T-helper 2 cell treated with Interferon-gamma antibody and Interleukin-4, amounts not matched to agents 100 ng/mL and 5 ng/mL, for 36 hours (primary cell): Measurements from ENCODE around the gene HIP1. TPM values are rescaled to one million over a fixed set of nuclear protein-coding genes. Genes with fewer than 3 reads are reported as not detected.
"Not testable (repeated sequence)": the region's sequence is repeated elsewhere in the genome, so short reads cannot be mapped to it uniquely, and the experiment has no call there.

ENCODE experiments used
- intact Hi-C: fragments of 100-400 bp; cut with micrococcal nuclease; formaldehyde crosslinking; loops from one replicate; pipeline ENCODE4 v1.15.1; 2023
- total RNA-seq: library from RNA; stranded (reverse); gene quantifications from 2 replicates; pipeline ENCODE4 v1.2.3, GENCODE V29; 2022

The HIP1 gene
- total RNA-seq, 1 donor from 2014 or later = 3.4 TPM

DNA sequence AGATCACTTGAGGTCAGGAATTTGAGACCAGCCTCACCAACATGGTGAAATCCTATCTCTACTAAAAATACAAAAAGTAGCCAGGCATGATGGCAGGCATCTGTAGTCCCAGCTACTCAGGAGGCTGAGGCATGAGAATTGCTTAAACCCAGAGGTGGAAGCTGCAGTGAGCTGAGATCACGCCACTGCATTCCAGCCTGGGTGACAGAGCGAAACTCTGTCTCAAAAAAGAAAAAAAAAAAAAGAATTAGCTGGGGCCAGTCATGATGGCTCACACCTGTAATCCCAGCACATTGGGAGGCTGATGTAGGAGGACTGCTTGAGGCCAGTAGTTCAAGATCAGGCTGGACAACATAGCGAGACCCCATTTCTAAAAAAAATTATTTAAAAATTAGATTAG lies 21.0 kb downstream of the HIP1 start:
- intact Hi-C loops = not testable (repeated sequence)

DNA sequence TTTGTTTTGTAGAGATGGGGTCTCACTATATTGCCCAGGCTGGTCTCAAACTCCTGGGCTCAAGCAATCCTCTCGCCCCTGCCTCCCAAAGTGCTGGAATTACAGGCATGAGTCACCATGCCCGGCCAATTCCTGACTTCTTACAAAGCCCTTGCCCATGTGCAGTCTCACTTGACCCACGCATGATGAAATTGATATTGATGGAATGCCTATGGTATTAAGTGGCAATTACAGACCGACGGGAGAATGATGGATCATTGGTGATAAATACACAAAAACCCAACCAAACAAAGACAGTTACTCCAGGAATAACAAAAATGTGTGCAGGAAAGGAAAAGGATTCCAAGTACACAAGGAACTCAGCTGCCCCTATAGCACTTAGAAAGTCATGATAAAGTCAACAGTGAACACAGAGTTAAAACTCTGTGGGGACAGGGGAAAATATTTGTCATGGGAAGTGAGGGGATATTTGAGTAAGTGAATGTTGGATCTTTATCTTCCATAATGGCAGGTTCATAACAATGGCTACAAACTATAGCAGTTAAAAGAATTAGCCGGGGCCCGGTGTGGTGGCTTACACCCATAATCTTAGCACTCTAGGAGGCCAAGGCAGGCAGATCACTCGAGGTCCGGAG lies 21.6 kb downstream of the HIP1 start:
- intact Hi-C loops = no loop called here

DNA sequence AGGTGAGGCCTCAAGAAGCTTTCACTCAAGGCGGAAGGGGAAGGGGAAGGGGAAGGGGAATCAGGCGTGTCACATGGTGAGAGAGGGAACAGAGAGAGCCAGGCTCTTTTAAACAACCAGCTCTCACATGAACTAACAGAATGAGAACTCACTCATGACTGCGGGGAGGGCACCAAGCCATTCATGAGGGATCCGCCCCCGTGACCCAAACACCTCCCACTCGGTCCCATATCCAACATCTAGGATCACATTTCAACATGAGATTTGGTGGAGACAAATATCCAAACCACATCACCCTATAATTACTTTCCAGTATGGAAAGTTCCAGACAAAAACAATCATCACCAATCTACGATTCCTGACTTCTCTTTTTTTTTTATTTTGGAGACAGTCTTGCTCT lies 22.9 kb downstream of the HIP1 start:
- intact Hi-C loops = no loop called here

DNA sequence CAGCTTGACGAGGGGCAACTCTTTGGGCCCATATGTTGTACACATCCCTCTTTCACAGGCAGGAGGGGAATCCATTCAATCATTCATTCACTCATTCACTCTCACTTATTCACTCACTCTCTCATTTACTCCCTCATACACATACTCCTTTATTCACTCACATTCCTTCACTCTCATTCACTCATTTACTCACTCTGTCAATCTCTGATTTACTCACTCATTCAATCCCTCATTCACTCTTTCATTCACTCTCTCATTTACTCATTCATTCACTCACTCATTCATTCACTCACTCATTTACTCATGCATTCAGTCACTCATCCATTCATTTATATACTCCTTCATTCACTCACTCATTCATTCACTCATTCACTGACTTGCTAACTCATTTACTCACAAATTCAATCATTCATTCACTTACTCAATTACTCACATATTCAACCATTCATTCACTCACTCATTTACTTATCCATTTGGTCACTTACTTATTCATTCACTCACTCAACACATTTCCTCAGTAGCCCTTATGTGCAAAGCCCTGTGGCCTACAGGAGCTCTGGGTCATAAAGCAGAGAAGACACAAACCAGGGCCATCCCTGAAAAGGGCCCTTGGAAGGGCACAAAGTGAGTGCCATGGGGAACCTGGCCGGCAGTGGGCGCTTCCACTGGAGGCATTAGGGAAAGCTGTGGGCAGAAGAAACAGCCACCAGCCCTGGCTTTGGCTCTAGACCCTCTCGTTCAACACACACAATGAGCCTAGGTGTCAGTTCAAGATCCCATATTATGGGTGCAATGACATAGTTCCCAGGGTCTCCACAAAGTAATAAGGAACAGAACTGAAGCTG lies 26.0 kb downstream of the HIP1 start:
- intact Hi-C loops = no loop called here

DNA sequence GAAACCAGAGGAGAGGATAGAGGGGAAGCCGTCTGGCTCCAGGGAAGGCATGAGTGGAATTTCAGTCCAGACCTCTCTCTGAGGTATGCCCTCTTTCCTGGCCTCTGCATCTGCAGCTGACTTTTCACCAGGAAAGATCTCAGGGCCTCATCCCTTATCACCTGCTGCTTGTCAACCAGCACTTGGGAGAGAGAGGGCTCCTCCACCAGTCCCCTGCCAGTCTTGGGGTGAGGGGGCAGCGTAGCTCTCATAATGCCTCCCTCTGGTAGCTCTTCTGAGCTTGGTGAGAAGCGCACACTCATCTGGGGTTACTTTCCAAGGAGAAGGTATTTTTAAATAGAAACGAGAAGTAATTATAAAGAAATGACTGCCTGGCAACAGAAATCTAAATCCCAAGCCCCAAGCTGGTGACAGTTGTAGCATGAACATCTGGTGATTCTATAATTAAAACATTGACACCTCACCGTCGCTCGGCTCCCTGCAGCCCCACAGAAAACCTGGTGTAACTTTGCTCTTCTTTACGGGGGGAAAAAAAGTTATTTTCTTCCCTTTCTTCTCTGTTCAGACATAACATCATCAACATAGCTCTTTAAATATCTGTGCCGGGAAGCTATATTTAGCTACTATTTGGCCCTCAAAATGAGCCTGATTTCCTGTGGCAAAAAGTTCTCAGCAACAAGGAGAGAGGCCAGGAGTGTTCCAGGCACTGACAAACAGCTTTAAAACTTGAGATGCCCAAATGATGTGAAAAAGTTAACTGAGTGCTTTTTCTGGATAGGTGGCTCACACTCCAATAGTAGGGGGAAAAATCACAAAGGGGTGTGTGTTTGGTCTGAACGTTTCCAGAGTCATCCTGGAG lies 26.9 kb downstream of the HIP1 start:
- intact Hi-C loops = no loop called here

DNA sequence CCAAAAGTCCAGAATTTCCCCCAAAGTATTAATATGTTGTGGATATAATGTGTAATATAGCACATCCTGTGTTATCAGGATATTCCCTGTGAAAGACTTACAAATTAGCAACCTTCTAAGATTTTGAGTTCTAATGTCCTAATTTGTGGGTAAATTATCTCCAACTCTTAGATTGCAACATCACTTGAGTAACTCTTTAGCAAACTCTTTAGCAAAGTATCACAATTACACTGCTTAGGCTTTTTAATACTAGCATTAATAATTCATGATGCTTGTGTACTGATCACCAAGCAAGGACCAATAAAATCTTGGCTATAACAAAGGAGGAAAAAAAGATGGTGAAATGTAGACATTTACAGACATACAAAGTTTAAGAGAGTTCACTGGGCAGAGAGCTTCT lies 27.7 kb downstream of the HIP1 start:
- intact Hi-C loops = no loop called here

DNA sequence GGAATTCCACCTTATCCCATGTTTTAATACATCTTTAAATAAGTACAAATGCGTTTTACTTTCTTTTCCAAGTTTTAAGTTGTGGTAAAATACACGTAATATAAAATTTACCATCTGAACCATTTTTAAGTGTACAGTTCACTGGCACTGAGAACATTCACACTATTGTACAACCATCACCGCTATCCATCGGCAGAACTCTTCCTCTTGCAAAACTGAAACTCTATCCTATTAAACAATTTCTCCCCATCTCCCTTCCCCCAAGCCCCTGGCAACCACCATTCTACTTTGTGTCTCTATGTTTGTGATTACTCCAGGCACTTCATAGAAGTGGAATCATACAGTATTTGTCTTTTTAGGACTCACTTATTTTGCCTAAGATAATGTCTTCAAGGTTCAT lies 33.8 kb downstream of the HIP1 start:
- intact Hi-C loops = no loop called here

DNA sequence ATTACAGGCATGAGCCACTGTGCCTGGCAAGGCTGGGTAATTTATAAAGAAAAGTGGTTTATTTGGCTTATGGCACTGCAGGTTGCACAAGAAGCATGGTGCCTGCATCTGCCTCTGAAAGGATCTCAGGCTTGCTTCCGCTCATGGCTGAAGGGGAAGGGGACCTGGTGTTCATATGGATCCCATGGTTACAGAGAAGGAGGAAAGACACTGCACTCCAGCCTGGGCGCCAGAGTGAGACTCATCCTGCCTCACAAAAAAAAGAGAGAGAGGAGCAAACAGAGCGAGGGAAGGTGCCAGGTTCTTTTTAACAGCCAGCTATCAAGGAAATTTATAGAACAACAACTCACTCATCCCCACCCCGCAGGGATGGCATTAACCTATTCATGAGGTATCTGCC lies 36.2 kb downstream of the HIP1 start:
- intact Hi-C loops = no loop called here

DNA sequence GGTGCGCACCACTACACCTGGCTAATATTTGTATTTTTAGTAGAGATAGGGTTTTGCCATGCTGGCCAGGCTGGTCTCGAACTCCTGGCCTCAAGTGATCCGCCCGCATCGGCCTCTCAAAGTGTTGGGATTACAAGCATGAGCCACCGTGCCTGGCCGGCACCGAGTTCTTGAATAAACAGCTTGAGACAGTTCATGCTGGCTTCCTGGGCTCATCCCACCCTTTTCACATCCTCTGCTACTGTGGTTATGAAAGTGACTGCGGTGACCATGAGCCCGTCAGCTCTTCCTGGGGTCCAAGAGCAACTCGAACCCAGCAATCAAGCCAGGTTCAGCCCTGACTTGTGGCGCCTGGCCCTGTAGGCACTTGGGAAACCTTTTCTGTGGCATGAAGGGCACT lies 38.7 kb downstream of the HIP1 start:
- intact Hi-C loops = no loop called here

DNA sequence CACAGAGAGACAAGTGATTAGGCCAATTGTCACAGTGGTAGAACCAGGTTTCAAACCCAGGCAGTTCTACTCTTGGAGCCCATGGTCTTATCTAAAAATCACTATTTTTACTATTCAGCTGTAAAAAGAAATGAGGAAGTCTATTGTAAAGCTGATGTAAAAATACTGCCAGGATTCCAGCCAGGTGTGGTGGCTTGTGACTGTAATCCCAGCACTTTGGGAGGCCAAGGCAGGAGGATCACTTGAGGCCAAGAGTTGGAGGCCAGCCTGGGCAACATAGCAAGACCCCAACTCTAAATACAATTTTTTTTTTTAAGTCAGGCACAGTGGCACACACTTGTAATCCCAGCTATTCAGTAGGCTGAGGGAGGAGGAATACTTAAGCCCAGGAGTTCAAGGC lies 40.4 kb downstream of the HIP1 start:
- intact Hi-C loops = no loop called here

DNA sequence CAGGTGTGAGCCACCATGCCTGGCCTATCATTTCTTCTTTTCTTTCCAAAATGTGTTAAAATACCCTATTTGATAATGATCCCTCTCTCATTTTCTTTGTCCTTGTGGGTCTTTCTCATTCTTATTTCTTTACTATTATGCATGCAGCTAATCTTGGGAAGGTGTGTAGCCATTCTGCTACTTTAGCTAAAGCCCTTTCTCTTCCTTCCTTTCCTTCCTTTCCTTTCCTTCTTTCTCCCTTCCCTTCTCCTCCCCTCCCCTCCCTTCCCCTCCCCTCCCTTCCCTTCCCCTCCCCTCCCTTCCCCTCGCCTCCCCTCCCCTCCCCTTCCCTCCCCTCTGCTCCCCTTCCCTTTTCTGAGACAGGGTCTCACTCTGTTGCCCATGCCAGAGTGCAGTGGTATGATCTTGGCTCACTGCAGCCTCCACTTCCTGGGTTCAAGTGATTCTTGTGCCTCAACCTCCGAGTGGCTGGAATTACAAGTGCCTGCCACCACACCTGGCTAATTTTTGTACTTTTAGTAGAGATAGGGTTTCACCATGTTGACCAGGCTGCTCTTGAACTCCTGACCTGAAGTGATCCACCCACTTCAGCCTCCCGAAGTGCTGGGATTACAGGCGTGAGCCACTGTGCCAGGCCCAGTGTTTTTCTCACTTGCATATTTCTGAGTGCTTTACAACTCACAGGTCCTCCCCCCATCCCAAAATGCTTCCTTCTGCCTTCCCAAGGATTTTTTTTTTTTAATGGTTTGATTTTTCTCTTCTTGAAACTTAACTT lies 42.3 kb downstream of the HIP1 start:
- intact Hi-C loops = no loop called here

DNA sequence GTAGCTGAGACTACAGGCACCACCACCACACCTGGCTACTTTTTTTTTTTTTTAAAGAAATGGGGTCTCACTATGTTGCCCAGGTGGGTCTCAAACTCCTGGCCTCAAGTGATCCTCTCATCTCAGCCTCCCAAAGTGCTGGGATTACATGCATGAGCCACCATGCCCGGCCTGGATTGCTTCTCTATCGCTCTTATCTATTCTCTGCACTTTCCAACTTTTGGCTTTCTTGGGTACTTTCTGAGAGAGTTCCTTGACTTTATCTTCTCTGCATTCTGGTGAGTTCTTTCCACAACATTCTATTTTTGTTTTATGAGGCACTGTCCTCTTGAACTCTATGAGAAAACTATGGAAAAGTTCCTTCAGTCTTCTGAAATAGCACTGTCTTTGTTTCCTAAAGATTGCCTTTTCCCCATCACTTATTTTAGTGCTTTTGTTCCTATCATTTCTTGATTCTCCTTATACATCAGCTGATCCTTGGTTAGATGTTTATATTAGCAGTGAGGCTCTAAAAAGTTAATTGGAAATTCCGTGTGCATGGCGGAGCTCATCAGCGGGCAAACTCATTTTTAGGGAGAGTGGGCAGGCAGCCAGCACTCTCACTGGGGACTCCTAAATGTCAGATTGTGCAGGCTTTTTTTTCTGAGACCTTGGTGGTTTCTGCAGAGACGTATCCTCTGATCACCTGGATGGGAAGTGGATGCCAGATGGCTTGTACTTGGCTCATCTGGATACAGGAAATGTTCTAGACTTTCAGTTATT lies 43.9 kb downstream of the HIP1 start:
- intact Hi-C loops = no loop called here

DNA sequence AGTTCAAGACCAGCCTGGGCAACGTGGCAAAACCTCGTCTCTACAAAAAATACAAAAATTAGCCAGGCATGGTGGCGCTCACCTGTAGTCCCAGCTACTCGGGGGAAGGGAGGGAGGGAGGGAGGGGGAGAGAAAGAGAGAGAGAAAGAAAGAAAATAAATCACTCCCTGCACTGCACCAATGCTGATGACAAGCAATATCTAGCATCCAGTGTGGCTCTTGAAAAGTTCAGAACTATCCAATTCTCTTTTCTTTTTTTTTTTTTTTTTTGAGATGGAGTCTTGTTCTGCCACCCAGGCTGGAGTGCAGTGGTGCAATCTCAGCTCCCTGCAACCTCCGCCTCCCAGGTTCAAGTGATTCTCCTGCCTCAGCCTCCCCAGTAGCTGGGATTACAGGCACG lies 45.1 kb downstream of the HIP1 start:
- intact Hi-C loops = not testable (repeated sequence)

DNA sequence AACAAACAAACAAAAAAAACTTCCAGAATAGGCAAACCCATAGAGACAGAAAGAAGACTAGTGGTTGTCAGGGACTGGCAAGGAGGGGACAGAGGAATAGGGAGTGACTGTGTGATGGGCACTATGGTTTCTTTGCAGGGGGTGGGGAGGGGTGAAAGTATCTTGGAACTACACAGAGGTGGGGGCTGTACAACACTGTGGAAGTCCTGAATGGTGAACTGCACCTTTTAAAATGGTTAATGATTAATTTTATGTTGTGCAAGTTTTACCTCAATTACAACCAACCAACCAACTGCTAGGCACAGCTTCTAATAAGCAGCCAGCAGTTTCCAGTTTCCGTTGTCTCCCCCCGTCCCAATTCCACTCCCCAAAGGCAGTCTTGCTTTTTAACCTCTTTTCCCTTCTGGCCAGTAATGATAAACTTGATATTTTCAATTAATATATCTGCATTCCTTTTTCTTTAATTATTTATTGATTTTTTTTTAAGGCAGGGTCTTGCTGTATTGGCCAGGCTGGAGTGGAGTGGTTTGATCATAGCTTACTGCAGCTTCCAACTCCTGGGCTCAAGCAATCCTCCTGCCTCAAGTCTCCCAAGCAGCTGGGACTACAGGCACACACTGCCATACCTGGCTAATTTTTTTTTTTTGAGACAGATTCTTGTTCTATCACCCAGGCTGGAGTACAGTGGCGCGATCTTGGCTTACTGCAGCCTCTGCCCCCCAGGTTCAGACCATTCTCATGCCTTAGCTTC lies 46.8 kb downstream of the HIP1 start:
- intact Hi-C loops = no loop called here

DNA sequence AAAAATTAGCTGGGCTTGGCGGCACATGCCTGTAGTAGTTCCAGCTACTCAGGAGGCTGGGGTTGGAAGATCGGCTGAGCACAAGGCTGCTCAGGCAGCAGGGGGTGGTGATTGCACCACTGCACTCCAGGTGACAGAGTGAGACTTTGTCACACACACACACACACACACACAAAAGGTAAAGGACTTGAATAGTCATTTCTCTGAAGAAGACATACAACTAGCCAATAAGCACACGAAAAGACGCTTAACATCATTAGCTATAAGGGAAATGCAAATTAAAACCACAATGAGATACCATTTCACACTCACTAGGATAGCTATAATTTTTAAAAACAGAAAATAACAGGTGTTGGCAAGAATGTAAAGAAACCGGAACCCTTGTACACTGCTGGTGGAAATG lies 48.6 kb downstream of the HIP1 start:
- intact Hi-C loops = no loop called here

DNA sequence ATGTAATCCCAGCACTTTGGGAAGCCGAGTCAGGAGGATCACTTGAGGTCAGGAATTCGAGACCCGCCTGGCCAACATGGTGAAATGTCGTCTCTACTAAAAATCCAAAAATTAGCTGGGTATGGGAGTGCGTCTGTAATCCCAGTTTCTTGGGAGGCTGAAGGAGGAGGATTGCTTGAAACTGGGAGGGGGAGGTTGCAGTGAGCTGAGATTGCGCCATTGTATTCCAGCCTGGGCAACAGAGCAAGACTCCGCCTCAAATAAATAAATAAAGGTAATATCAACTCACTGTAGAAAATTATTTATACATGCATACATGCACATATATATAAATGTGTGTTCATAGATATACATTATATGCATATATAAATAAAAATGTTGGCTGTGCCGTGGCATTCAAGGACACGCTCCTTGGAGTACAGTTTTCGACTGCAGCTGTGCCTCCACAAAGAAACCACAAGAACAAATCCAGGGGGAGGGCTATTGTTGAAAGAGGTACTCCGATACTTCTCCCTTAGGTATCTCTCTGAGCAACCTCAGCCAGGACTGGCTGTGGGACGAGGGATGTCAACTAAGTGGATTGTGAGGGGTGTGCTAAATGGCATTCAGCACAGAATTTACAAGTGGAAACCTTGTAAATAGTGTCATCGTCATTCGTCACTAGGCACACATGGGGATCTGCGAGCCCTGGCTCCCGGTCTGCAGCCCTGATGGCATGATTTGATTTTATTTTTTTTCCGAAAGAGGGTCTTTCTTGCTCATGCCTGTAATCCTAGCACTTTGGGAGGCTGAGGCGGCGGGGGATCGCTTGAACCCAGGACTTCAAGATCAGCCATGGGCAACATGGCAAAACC lies 49.3 kb downstream of the HIP1 start:
- intact Hi-C loops = no loop called here

DNA sequence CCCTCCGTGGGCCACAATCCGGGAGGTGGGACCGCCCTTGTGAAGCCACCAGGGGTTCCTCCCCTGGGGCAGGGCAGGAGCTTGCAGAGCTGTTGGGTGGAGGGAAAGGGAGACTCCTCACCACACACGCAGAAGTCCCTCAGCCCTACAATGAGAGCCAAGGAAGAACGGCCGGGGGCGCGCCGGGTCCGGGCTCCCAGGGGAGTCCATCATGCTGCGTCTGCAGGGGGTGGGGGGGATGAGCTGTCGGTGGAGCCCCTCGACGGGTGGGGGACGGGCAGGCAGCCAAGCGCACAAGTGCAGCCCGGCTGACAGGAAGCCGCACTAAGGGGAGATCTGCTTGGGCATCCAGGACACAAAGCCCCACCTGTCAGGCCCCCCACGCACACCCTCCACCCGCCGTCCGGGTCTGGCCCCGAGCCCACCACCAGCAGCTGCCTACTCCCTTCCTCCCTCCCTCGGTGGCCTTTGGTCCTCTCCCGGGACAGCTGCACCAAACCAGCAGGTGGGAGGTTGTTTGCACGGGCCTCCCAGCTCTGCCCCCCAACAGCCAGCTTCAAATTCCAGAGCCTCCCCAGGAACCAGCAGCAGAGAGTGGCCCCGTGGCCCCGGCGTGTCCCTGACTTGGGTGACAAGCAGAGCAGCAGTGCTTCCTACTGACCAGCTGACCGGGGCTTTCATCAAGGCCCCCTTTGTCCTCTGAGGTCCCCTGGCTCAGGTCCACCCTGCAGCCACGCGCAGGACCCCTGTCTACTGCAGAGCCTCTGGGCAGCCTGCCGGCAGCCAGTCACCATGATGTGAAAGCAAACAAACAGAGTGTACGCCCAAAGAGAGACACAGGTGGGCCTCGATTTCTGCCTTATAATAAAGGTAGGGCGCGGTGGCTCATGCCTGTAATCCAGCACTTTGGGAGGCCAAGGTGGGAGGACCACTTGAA lies 50.3 kb downstream of the HIP1 start:
- intact Hi-C loops = no loop called here
